ENCODE data around the gene C1orf116. TPM values are rescaled to one million over a fixed set of nuclear protein-coding genes. Genes with fewer than 3 reads are reported as not detected.

C1orf116 gene
- total RNA-seq, 3 donors from 2014 or later (not counting 1 experiment from before 2014, with no cell fraction given): 0.21 to 0.39 (median 0.30) TPM

GRCh38 chr1:206972728-206973127 is 59.8 kb downstream of the C1orf116 start:
- peaks cover 3% of the 10 kb centered on the region in 2 donors for H3K4me1 Mint-ChIP-seq
- no peak overlapping the region for H3K4me3 Mint-ChIP-seq
- H3K4me3 ChIP-seq (ENCODE audit: low read length): no peak overlapping the region
- H3K36me3 ChIP-seq (ENCODE audit: control insufficient read depth, insufficient read depth, low read length): no peaks in the 10 kb centered on the region
- H3K27ac Mint-ChIP-seq: no peak overlapping the region
- TF ChIP-seq CTCF (IDR thresholded peaks at IDR 0.05): no peak
- H3K36me3 Mint-ChIP-seq: no peaks in the 10 kb centered on the region
- H3K27ac ChIP-seq (ENCODE audit: low read length): no peak overlapping the region
- intact Hi-C loops (cut with micrococcal nuclease): no loop called here
- no peaks in the 10 kb centered on the region for H3K9me3 ChIP-seq (ENCODE audit: control insufficient read depth, insufficient read depth, low read length)
- DNase-seq (no peak), ATAC-seq (no peak)
- no peaks in the 10 kb centered on the region for H3K27me3 ChIP-seq (ENCODE audit: control insufficient read depth, insufficient read depth, low read length)
- WGBS (ENCODE audit: insufficient coverage): 100% methylated on average over 1 of the region's 2 CpGs
- H3K4me1 ChIP-seq (ENCODE audit: control insufficient read depth, insufficient read depth, low read length): peaks cover 12% of the 10 kb centered on the region
- no peaks in the 10 kb centered on the region for H3K9me3 Mint-ChIP-seq
- peaks cover 22 to 39% of the 10 kb centered on the region in 2 donors for H3K27me3 Mint-ChIP-seq (ENCODE audit: low read depth in 2 of 2)

GRCh38 chr1:206971029-206971655 is 61.4 kb downstream of the C1orf116 start:
- TF ChIP-seq CTCF (IDR thresholded peaks at IDR 0.05): no peak
- 90% methylated on average over 2 of the region's 2 CpGs for WGBS (ENCODE audit: insufficient coverage)

GRCh38 chr1:206970446-206970845 is 62.1 kb downstream of the C1orf116 start, which contains the start of gene FCAMR:
FCAMR (minus strand) TSS chr1:206970460; CDS start chr1:206970125, 335 bp downstream.
- no peaks in the 10 kb centered on the region for H3K36me3 Mint-ChIP-seq
- H3K4me3 Mint-ChIP-seq: no peak within 1 kb of the TSS
- H3K27ac Mint-ChIP-seq: no peak within 1 kb of the TSS
- 88% methylated on average over 2 of the region's 2 CpGs for WGBS (ENCODE audit: insufficient coverage)
- intact Hi-C loops (cut with micrococcal nuclease): no loop called here
- ATAC-seq (no peak), DNase-seq (no peak)
- H3K4me3 ChIP-seq (ENCODE audit: low read length): no peak within 1 kb of the TSS
- no peaks in the 10 kb centered on the region for H3K9me3 ChIP-seq (ENCODE audit: control insufficient read depth, insufficient read depth, low read length)
- H3K27me3 Mint-ChIP-seq (ENCODE audit: low read depth in 2 of 2): peaks cover 23 to 39% of the 10 kb centered on the region in 2 donors
- no peaks in the 10 kb centered on the region for H3K36me3 ChIP-seq (ENCODE audit: control insufficient read depth, insufficient read depth, low read length)
- no peak for TF ChIP-seq CTCF (IDR thresholded peaks at IDR 0.05)
- H3K4me1 Mint-ChIP-seq: peaks cover 9 to 10% of the 10 kb centered on the region in 2 donors
- H3K27me3 ChIP-seq (ENCODE audit: control insufficient read depth, insufficient read depth, low read length): no peaks in the 10 kb centered on the region
- no peak within 1 kb of the TSS for H3K27ac ChIP-seq (ENCODE audit: low read length)
- no peaks in the 10 kb centered on the region for H3K9me3 Mint-ChIP-seq
- peaks cover 21% of the 10 kb centered on the region for H3K4me1 ChIP-seq (ENCODE audit: control insufficient read depth, insufficient read depth, low read length)

More at GRCh38 chr1:206971029-206971655, 61.4 kb downstream of the C1orf116 start:
- no peak overlapping the region for H3K4me3 Mint-ChIP-seq
- H3K36me3 Mint-ChIP-seq: no peaks in the 10 kb centered on the region
- Histone ChIP-seq H3K27me3 (ENCODE audit: control insufficient read depth, insufficient read depth, low read length) (no peaks in the 10 kb centered on the region), H3K4me3 (ENCODE audit: low read length) (no peak overlapping the region), H3K9me3 (ENCODE audit: control insufficient read depth, insufficient read depth, low read length) (no peaks in the 10 kb centered on the region), H3K27ac (ENCODE audit: low read length) (no peak overlapping the region), H3K4me1 (ENCODE audit: control insufficient read depth, insufficient read depth, low read length) (peaks cover 21% of the 10 kb centered on the region), H3K36me3 (ENCODE audit: control insufficient read depth, insufficient read depth, low read length) (no peaks in the 10 kb centered on the region)
- no peak overlapping the region for H3K27ac Mint-ChIP-seq
- DNase-seq: no peak
- no peaks in the 10 kb centered on the region for H3K9me3 Mint-ChIP-seq
- intact Hi-C loops (cut with micrococcal nuclease): no loop called here
- peaks cover 23 to 39% of the 10 kb centered on the region in 2 donors for H3K27me3 Mint-ChIP-seq (ENCODE audit: low read depth in 2 of 2)
- ATAC-seq: no peak
- H3K4me1 Mint-ChIP-seq: peaks cover 9 to 10% of the 10 kb centered on the region in 2 donors

GRCh38 chr1:206969090-206969489 is 63.5 kb downstream of the C1orf116 start:
- no peaks in the 10 kb centered on the region for H3K9me3 Mint-ChIP-seq
- H3K4me1 Mint-ChIP-seq: peaks cover 9 to 10% of the 10 kb centered on the region in 2 donors
- no peak overlapping the region for H3K4me3 Mint-ChIP-seq
- Histone ChIP-seq H3K27me3 (ENCODE audit: control insufficient read depth, insufficient read depth, low read length) (no peaks in the 10 kb centered on the region), H3K4me1 (ENCODE audit: control insufficient read depth, insufficient read depth, low read length) (peaks cover 21% of the 10 kb centered on the region), H3K36me3 (ENCODE audit: control insufficient read depth, insufficient read depth, low read length) (no peaks in the 10 kb centered on the region), H3K27ac (ENCODE audit: low read length) (no peak overlapping the region), H3K4me3 (ENCODE audit: low read length) (no peak overlapping the region), H3K9me3 (ENCODE audit: control insufficient read depth, insufficient read depth, low read length) (no peaks in the 10 kb centered on the region)
- ATAC-seq (no peak), DNase-seq (no peak)
- H3K27ac Mint-ChIP-seq: no peak overlapping the region
- WGBS (ENCODE audit: insufficient coverage): 52% methylated on average over 5 of the region's 5 CpGs
- no peaks in the 10 kb centered on the region for H3K36me3 Mint-ChIP-seq
- TF ChIP-seq CTCF (IDR thresholded peaks at IDR 0.05): no peak
- intact Hi-C loops (cut with micrococcal nuclease): no loop called here
- peaks cover 23 to 38% of the 10 kb centered on the region in 2 donors for H3K27me3 Mint-ChIP-seq (ENCODE audit: low read depth in 2 of 2)

Measured in natural killer cell (primary cell).